H9 (cell line): ENCODE measurements around the gene AZI2. TPM values are rescaled to one million over a fixed set of nuclear protein-coding genes. Genes with fewer than 3 reads are reported as not detected.

Experiments
- DNase-seq: peaks from one replicate; pipeline ENCODE4 v3.0.0-alpha.2; 2017
- H2AFZ ChIP-seq: one replicate; pipeline ENCODE4 v1.6.1; 2013; ENCODE audit warnings: mild to moderate bottlenecking, low read length, control low read depth, moderate library complexity
- H2AK5ac ChIP-seq: 2 replicates; pipeline ENCODE4 v1.6.1; 2013; ENCODE audit warnings: low read length, control low read depth, mixed read lengths; ENCODE audit not compliant: insufficient read length
- H2BK120ac ChIP-seq: one replicate; pipeline ENCODE4 v1.6.1; 2013; ENCODE audit warnings: low read depth, mild to moderate bottlenecking, low read length, control low read depth, inconsistent platforms; ENCODE audit not compliant: poor library complexity, severe bottlenecking
- H2BK12ac ChIP-seq: 2 replicates; pipeline ENCODE4 v1.6.1; 2013; ENCODE audit warnings: low read length, control low read depth, mixed read lengths, low read depth; ENCODE audit not compliant: insufficient read length
- H2BK15ac ChIP-seq: 2 replicates; pipeline ENCODE4 v1.6.1; 2013; ENCODE audit warnings: low read depth, low read length, control low read depth
- H2BK20ac ChIP-seq: one replicate; pipeline ENCODE4 v1.6.1; 2013; ENCODE audit warnings: low read depth, mild to moderate bottlenecking, low read length, control low read depth, inconsistent platforms; ENCODE audit not compliant: poor library complexity, severe bottlenecking
- H2BK5ac ChIP-seq: 2 replicates; pipeline ENCODE4 v1.6.1; 2013; ENCODE audit warnings: low read length, control low read depth, mixed read lengths; ENCODE audit not compliant: insufficient read length
- H3K14ac ChIP-seq: 2 replicates; pipeline ENCODE4 v1.6.1; 2013; ENCODE audit warnings: low read length, control low read depth; ENCODE audit not compliant: insufficient read depth
- H3K18ac ChIP-seq: 2 replicates; pipeline ENCODE4 v1.6.1; 2013; ENCODE audit warnings: low read depth, mild to moderate bottlenecking, mixed read lengths, low read length, control low read depth; ENCODE audit not compliant: insufficient read length
- H3K23ac ChIP-seq: 2 replicates; pipeline ENCODE4 v1.6.1; 2013; ENCODE audit warnings: low read length, control low read depth, mixed read lengths, low read depth; ENCODE audit not compliant: insufficient read length
- H3K23me2 ChIP-seq: 2 replicates; pipeline ENCODE4 v1.6.1; 2013; ENCODE audit warnings: low read depth, mild to moderate bottlenecking, mixed read lengths, low read length, control low read depth; ENCODE audit not compliant: insufficient read length, poor library complexity, severe bottlenecking
- H3K27ac ChIP-seq: 2 replicates; pipeline ENCODE4 v1.5.1; 2013; ENCODE audit warnings: low read length, control low read depth, mixed read lengths, low read depth; ENCODE audit not compliant: insufficient read length
- H3K27me3 ChIP-seq: 2 replicates; pipeline ENCODE4 v1.6.1; 2013; ENCODE audit warnings: low read length, control low read depth, inconsistent platforms; ENCODE audit not compliant: insufficient read depth
- H3K4ac ChIP-seq: 2 replicates; pipeline ENCODE4 v1.6.1; 2013; ENCODE audit warnings: low read depth, mild to moderate bottlenecking, control low read depth, inconsistent platforms, low read length, moderate library complexity
- H3K4me1 ChIP-seq: 2 replicates; pipeline ENCODE4 v1.6.1; 2013; ENCODE audit warnings: low read length, control low read depth, inconsistent platforms; ENCODE audit not compliant: insufficient read depth
- H3K4me2 ChIP-seq: 2 replicates; pipeline ENCODE4 v1.6.1; 2013; ENCODE audit warnings: low read length, control low read depth, mixed read lengths; ENCODE audit not compliant: insufficient read length, insufficient read depth
- H3K56ac ChIP-seq: 2 replicates; pipeline ENCODE4 v1.6.1; 2013; ENCODE audit warnings: low read depth, mild to moderate bottlenecking, mixed read lengths, low read length, control low read depth; ENCODE audit not compliant: insufficient read length
- H3K79me1 ChIP-seq: 2 replicates; pipeline ENCODE4 v1.6.1; 2013; ENCODE audit warnings: low read depth, mild to moderate bottlenecking, moderate library complexity, low read length, control low read depth, inconsistent platforms; ENCODE audit not compliant: insufficient read depth, poor library complexity, severe bottlenecking
- H3K79me2 ChIP-seq: 2 replicates; pipeline ENCODE4 v1.6.1; 2013; ENCODE audit warnings: low read length, control low read depth, inconsistent platforms; ENCODE audit not compliant: insufficient read depth
- H3K9ac ChIP-seq: 2 replicates; pipeline ENCODE4 v1.6.1; 2013; ENCODE audit warnings: low read length, control low read depth, mixed read lengths; ENCODE audit not compliant: insufficient read length; ENCODE audit errors: extremely low read depth
- H3K9me3 ChIP-seq: one replicate; pipeline ENCODE4 v1.6.1; 2013; ENCODE audit warnings: low read depth, low read length, inconsistent platforms; ENCODE audit not compliant: control insufficient read depth
- H3T11ph ChIP-seq: one replicate; pipeline ENCODE4 v1.6.1; 2013; ENCODE audit warnings: mild to moderate bottlenecking, low read length, control low read depth, inconsistent platforms
- H4K20me1 ChIP-seq: one replicate; pipeline ENCODE4 v1.6.1; 2013; ENCODE audit not compliant: control insufficient read depth, insufficient read length, insufficient read depth
- H4K5ac ChIP-seq: 2 replicates; pipeline ENCODE4 v1.6.1; 2013; ENCODE audit warnings: low read depth, mild to moderate bottlenecking, mixed read lengths, low read length, control low read depth; ENCODE audit not compliant: insufficient read length
- H4K8ac ChIP-seq: replicated peaks from 2 replicates; pipeline ENCODE4 v1.6.1; 2013; ENCODE audit warnings: low read length, control low read depth, mixed read lengths, low read depth; ENCODE audit not compliant: insufficient read length
- H4K91ac ChIP-seq: 2 replicates; pipeline ENCODE4 v1.6.1; 2013; ENCODE audit warnings: low read depth, mild to moderate bottlenecking, moderate library complexity, mixed read lengths, low read length, control low read depth; ENCODE audit not compliant: insufficient read length
- H3K27ac Mint-ChIP-seq, 3 experiments: 2 replicates in 2 of 3; 3 replicates in 1 of 3; pipeline ENCODE4 v1.8.0; 2020 to 2021; ENCODE audit warnings: mixed read lengths in 3 of 3, mild to moderate bottlenecking in 1 of 3, moderate library complexity in 1 of 3
- H3K27me3 Mint-ChIP-seq: 2 replicates; pipeline ENCODE4 v1.8.0; 2021; ENCODE audit warnings: low read depth, mild to moderate bottlenecking, moderate library complexity, mixed read lengths
- H3K36me3 Mint-ChIP-seq, 3 experiments: 2 replicates in 2 of 3; 3 replicates in 1 of 3; pipeline ENCODE4 v1.8.0; 2020 to 2021; ENCODE audit warnings: low read depth in 3 of 3, mixed read lengths in 3 of 3; ENCODE audit not compliant: insufficient read depth in 1 of 3
- H3K4me1 Mint-ChIP-seq, 2 experiments: 2 replicates each; pipeline ENCODE4 v1.8.0; 2020; ENCODE audit warnings: mixed read lengths in 2 of 2
- H3K4me3 Mint-ChIP-seq, 2 experiments: 2 replicates in 1 of 2; 3 replicates in 1 of 2; pipeline ENCODE4 v1.8.0; 2020 to 2021; ENCODE audit warnings: mild to moderate bottlenecking in 2 of 2, mixed read lengths in 2 of 2, moderate library complexity in 1 of 2
- H3K9me3 Mint-ChIP-seq, 2 experiments: 2 replicates in 1 of 2; 3 replicates in 1 of 2; pipeline ENCODE4 v1.8.0; 2020; ENCODE audit warnings: mild to moderate bottlenecking in 2 of 2, mixed read lengths in 2 of 2, moderate library complexity in 1 of 2
- CTCF ChIP-seq: fragments of 200-600 bp; sonication (generic); conservative IDR thresholded peaks from 3 replicates; pipeline ENCODE4 v1.8.0; 2021; ENCODE audit warnings: antibody characterized with exemption, mild to moderate bottlenecking
- WGBS: extraction: QIAGEN DNeasy Blood & Tissue Kit; methylation state at CpG from one replicate; pipeline ENCODE4 v1.1.7; 2013; ENCODE audit warnings: missing lambda C conversion rate, low lambda C conversion rate, mixed read lengths; ENCODE audit not compliant: insufficient read length; ENCODE audit errors: extremely low coverage; 5-methylcytosine and 5-hydroxymethylcytosine counted together
- total RNA-seq: library from RNA; stranded (reverse); gene quantifications from 2 replicates; pipeline ENCODE4 v1.2.1, GENCODE V29; 2021

Gene AZI2
- total RNA-seq, 1 experiment from 2014 or later, result 36.7 TPM

GRCh38 chr3:28280781-28281180 is 67.8 kb downstream of the AZI2 start:
- Histone ChIP-seq H4K20me1 (no peaks in the 10 kb centered on the region), H3K23me2 (no peaks in the 10 kb centered on the region), H2BK120ac (no peak overlapping the region), H4K5ac (no peak overlapping the region), H3K56ac (no peak overlapping the region), H3K27ac (no peak overlapping the region), H4K8ac (no peak overlapping the region), H3K79me1 (no peaks in the 10 kb centered on the region), H3K18ac (no peak overlapping the region), H3K4me1 (no peaks in the 10 kb centered on the region), H2AFZ (no peak overlapping the region), H3K4ac (no peak overlapping the region), H3K79me2 (no peaks in the 10 kb centered on the region), H3K14ac (no peak overlapping the region), H2BK12ac (no peak overlapping the region), H2BK5ac (no peak overlapping the region), H3K27me3 (no peaks in the 10 kb centered on the region), H2AK5ac (no peak overlapping the region), H4K91ac (no peak overlapping the region), H3K23ac (no peak overlapping the region), H3K9me3 (no peaks in the 10 kb centered on the region), H3K4me2 (no peak overlapping the region), H3T11ph (no peak overlapping the region), H2BK15ac (no peak overlapping the region), H3K9ac (no peak overlapping the region), H2BK20ac (no peak overlapping the region)
- Mint-ChIP-seq H3K27me3 (no peaks in the 10 kb centered on the region), H3K4me3 (no peak overlapping the region), H3K9me3 (no peaks in the 10 kb centered on the region), H3K27ac (no peak overlapping the region), H3K4me1 (no peaks in the 10 kb centered on the region), H3K36me3 (0 out of 7 replicates have a peak, but pooled peaks cover 0 to 1% (median 0%) of the 10 kb centered on the region in 3 experiments)
- no CpG with 5 or more reads among the region's 3 CpGs for WGBS
- DNase-seq, result no peak
- no peak for TF ChIP-seq CTCF
